ENCODE results near the gene NR2F2.

The NR2F2 gene

DNA sequence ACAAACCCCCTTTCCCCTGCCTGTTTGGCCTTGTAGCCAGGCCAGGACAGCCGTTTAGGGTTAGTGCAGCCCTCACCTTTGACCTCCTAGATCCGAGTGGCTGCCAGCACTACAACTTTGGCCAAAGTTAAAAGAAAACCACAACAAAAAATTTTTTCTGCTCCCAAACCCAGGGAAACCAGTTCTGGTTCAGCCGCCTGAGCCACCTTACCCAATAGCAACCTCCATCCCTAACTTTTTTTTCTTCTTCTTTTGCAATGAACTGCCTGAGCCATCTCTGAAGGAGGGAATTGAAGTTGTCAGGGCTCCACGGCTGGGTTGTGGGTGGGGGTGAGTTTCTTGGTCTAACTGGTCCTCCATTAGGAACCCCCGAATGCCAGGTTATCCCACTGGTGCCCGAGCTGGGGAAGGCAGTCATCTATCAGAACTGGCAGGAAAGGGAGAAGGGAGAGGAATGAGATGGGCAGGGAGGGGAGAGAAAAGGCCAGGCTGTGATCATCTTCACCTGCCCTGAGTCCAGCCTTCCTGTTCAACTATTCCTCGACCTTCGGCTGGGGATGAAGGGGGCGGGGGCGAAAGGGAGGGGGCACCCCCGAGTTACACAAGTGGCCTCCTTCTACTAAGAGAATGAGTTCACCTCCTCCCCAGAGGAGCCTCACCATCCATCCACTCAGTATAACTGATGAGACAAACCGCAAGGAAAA lies 6.2 kb upstream of the NR2F2 start:
- Histone ChIP-seq H3K23ac (ENCODE audit: low read length) (no peak overlapping the region), H4K12ac (ENCODE audit: low read depth, low read length) (peak overlapping the region; percentile 66), H2AFZ (ENCODE audit: insufficient read depth, low read length, poor library complexity) (no peak overlapping the region), H3K18ac (ENCODE audit: low read length) (peak overlapping the region; percentile 90), H2BK120ac (ENCODE audit: insufficient read depth, low read length, poor library complexity) (peak overlapping the region; percentile 90), H3K9me3 (ENCODE audit: insufficient read depth, low read depth, low read length) (no peaks in the 10 kb centered on the region), H3K9ac (ENCODE audit: low read length) (no peak overlapping the region), H3K36me3 (ENCODE audit: control insufficient read depth in 1 of 2, insufficient read depth in 2 of 2, low read length in 2 of 2) (no peaks in the 10 kb centered on the region), H3K4me2 (ENCODE audit: low read length) (peak overlapping the region; percentile 41), H3K4me3 (ENCODE audit: low read depth, low read length) (no peak overlapping the region), H3K4me1 (ENCODE audit: control insufficient read depth in 1 of 2, insufficient read depth in 2 of 2, low read length in 2 of 2) (peaks cover 29 to 32% of the 10 kb centered on the region in 2 experiments), H4K8ac (ENCODE audit: low read depth, low read length) (peak overlapping the region; percentile 78), H2BK12ac (ENCODE audit: low read length) (peak overlapping the region; percentile 91), H3K4ac (ENCODE audit: low read depth, low read length) (peak overlapping the region; percentile 35), H3K79me1 (ENCODE audit: low read length) (peaks cover 42% of the 10 kb centered on the region), H2BK5ac (ENCODE audit: low read depth, low read length, poor library complexity) (peak overlapping the region; percentile 77), H3K27ac (ENCODE audit: low read depth, low read length) (peak overlapping the region; percentile 79), H4K91ac (ENCODE audit: low read depth, low read length) (peak overlapping the region; percentile 91), H3K14ac (ENCODE audit: low read length) (peak overlapping the region; percentile 80), H2AK5ac (ENCODE audit: low read length) (peak overlapping the region; percentile 87), H3K27me3 (ENCODE audit: insufficient read depth, low read length) (peaks cover 8% of the 10 kb centered on the region), H3K79me2 (ENCODE audit: control insufficient read depth, insufficient read depth, low read length, poor library complexity) (peaks cover 13% of the 10 kb centered on the region)
- WGBS (ENCODE audit: extremely low coverage, insufficient coverage, insufficient read length) = no CpG with 5 or more reads among the region's 12 CpGs
- DNase-seq = peak in 1 of 2 donors; percentile 43

GRCh38 chr15:96324940-96325540 lies 5.5 kb upstream of the NR2F2 start:
- Histone ChIP-seq H4K91ac (ENCODE audit: low read depth, low read length) (peak overlapping the region; percentile 74), H3K79me1 (ENCODE audit: low read length) (peaks cover 45% of the 10 kb centered on the region), H3K27ac (ENCODE audit: low read depth, low read length) (peak overlapping the region; percentile 63), H3K36me3 (ENCODE audit: control insufficient read depth in 1 of 2, insufficient read depth in 2 of 2, low read length in 2 of 2) (no peaks in the 10 kb centered on the region), H3K18ac (ENCODE audit: low read length) (peak overlapping the region; percentile 67), H2AFZ (ENCODE audit: insufficient read depth, low read length, poor library complexity) (no peak overlapping the region), H3K14ac (ENCODE audit: low read length) (peak overlapping the region; percentile 71), H3K4me1 (ENCODE audit: control insufficient read depth in 1 of 2, insufficient read depth in 2 of 2, low read length in 2 of 2) (peaks cover 32 to 35% of the 10 kb centered on the region in 2 experiments), H3K4ac (ENCODE audit: low read depth, low read length) (peak overlapping the region; percentile 8), H2BK5ac (ENCODE audit: low read depth, low read length, poor library complexity) (peak overlapping the region; percentile 70), H3K4me3 (ENCODE audit: low read depth, low read length) (no peak overlapping the region), H3K79me2 (ENCODE audit: control insufficient read depth, insufficient read depth, low read length, poor library complexity) (peaks cover 13% of the 10 kb centered on the region), H2BK120ac (ENCODE audit: insufficient read depth, low read length, poor library complexity) (peak overlapping the region; percentile 48), H3K4me2 (ENCODE audit: low read length) (peak overlapping the region; percentile 55), H3K27me3 (ENCODE audit: insufficient read depth, low read length) (peaks cover 8% of the 10 kb centered on the region), H2AK5ac (ENCODE audit: low read length) (no peak overlapping the region), H4K12ac (ENCODE audit: low read depth, low read length) (no peak overlapping the region), H4K8ac (ENCODE audit: low read depth, low read length) (no peak overlapping the region), H3K23ac (ENCODE audit: low read length) (no peak overlapping the region), H2BK12ac (ENCODE audit: low read length) (peak overlapping the region; percentile 93), H3K9ac (ENCODE audit: low read length) (no peak overlapping the region), H3K9me3 (ENCODE audit: insufficient read depth, low read depth, low read length) (no peaks in the 10 kb centered on the region)
- no peak for DNase-seq
- no CpG with 5 or more reads among the region's 6 CpGs for WGBS (ENCODE audit: extremely low coverage, insufficient coverage, insufficient read length)

- WGBS (ENCODE audit: extremely low coverage, insufficient coverage, insufficient read length) = no CpG with 5 or more reads among the region's 17 CpGs
- peaks cover 47% of the 10 kb centered on the region for H3K79me1 ChIP-seq (ENCODE audit: low read length)
- peak overlapping the region; percentile 82 for H3K9ac ChIP-seq (ENCODE audit: low read length)
- peak in 1 of 2 donors; percentile 42 for DNase-seq
- H4K12ac ChIP-seq (ENCODE audit: low read depth, low read length) = no peak overlapping the region
- peak overlapping the region; percentile 93 for H2BK12ac ChIP-seq (ENCODE audit: low read length)
- H4K8ac ChIP-seq (ENCODE audit: low read depth, low read length) = peak overlapping the region; percentile 23
- H3K4me2 ChIP-seq (ENCODE audit: low read length) = peak overlapping the region; percentile 55
- peaks cover 32 to 33% of the 10 kb centered on the region in 2 experiments for H3K4me1 ChIP-seq (ENCODE audit: control insufficient read depth in 1 of 2, insufficient read depth in 2 of 2, low read length in 2 of 2)
- no peak overlapping the region for H2AK5ac ChIP-seq (ENCODE audit: low read length)
- H3K4me3 ChIP-seq (ENCODE audit: low read depth, low read length) = peak overlapping the region; percentile 79
- H4K91ac ChIP-seq (ENCODE audit: low read depth, low read length) = peak overlapping the region; percentile 74
- H3K79me2 ChIP-seq (ENCODE audit: control insufficient read depth, insufficient read depth, low read length, poor library complexity) = peaks cover 15% of the 10 kb centered on the region
- no peak overlapping the region for H2AFZ ChIP-seq (ENCODE audit: insufficient read depth, low read length, poor library complexity)
- H2BK120ac ChIP-seq (ENCODE audit: insufficient read depth, low read length, poor library complexity) = peak overlapping the region; percentile 48
- peak overlapping the region; percentile 70 for H2BK5ac ChIP-seq (ENCODE audit: low read depth, low read length, poor library complexity)
- peak overlapping the region; percentile 60 for H3K23ac ChIP-seq (ENCODE audit: low read length)
- peak overlapping the region; percentile 71 for H3K14ac ChIP-seq (ENCODE audit: low read length)
- peaks cover 8% of the 10 kb centered on the region for H3K27me3 ChIP-seq (ENCODE audit: insufficient read depth, low read length)
- H3K27ac ChIP-seq (ENCODE audit: low read depth, low read length) = peak overlapping the region; percentile 63
- H3K4ac ChIP-seq (ENCODE audit: low read depth, low read length) = peak overlapping the region; percentile 51
- no peaks in the 10 kb centered on the region for H3K36me3 ChIP-seq (ENCODE audit: control insufficient read depth in 1 of 2, insufficient read depth in 2 of 2, low read length in 2 of 2)
- H3K18ac ChIP-seq (ENCODE audit: low read length) = peak overlapping the region; percentile 67
- no peaks in the 10 kb centered on the region for H3K9me3 ChIP-seq (ENCODE audit: insufficient read depth, low read depth, low read length)
Measured at GRCh38 chr15:96325541-96326327, 4.8 kb upstream of the NR2F2 start.

Data from trophoblast cell (in vitro differentiated cells and primary cell).